Measurements from ENCODE around the gene GDPD3. TPM values are rescaled to one million over a fixed set of nuclear protein-coding genes. Genes with fewer than 3 reads are reported as not detected.

Gene GDPD3
- total and polyA plus RNA-seq, 2 of the 13 experiments (the other 11 are each of a cell fraction or from before 2014, with no cell fraction given): 18.7 to 20.6 TPM

- TF ChIP-seq ZNF468 (CRISPR knock-in tag; IDR thresholded peaks at IDR 0.05) (no peak), ZNF777 (CRISPR knock-in tag; IDR thresholded peaks at IDR 0.05) (no peak), IRX3 (CRISPR knock-in tag; IDR thresholded peaks at IDR 0.05; ENCODE audit: borderline replicate concordance, low read depth) (no peak), DZIP1 (CRISPR knock-in tag; IDR thresholded peaks at IDR 0.05) (0 out of 2 replicates have a peak, but pooled peaks have one; percentile 21), ZNF3 (CRISPR knock-in tag; IDR thresholded peaks at IDR 0.05) (no peak), ATF6 (CRISPR knock-in tag; conservative IDR thresholded peaks at IDR 0.05) (0 out of 2 replicates have a peak, but pooled peaks have one; percentile 67), ZNF329 (CRISPR knock-in tag; IDR thresholded peaks at IDR 0.05; ENCODE audit: low read depth) (peak; percentile 85; the same call in 1 of the 2 replicates), PHF8 (CRISPR knock-in tag; IDR thresholded peaks at IDR 0.05) (peak; percentile 82), PHF5A (CRISPR knock-in tag; IDR thresholded peaks at IDR 0.05; ENCODE audit: low read depth, unreplicated experiment) (no peak), SUZ12 (IDR thresholded peaks at IDR 0.05; ENCODE audit: low read depth, low read length) (no peak)
- TF ChIP-seq, protein P1, sequence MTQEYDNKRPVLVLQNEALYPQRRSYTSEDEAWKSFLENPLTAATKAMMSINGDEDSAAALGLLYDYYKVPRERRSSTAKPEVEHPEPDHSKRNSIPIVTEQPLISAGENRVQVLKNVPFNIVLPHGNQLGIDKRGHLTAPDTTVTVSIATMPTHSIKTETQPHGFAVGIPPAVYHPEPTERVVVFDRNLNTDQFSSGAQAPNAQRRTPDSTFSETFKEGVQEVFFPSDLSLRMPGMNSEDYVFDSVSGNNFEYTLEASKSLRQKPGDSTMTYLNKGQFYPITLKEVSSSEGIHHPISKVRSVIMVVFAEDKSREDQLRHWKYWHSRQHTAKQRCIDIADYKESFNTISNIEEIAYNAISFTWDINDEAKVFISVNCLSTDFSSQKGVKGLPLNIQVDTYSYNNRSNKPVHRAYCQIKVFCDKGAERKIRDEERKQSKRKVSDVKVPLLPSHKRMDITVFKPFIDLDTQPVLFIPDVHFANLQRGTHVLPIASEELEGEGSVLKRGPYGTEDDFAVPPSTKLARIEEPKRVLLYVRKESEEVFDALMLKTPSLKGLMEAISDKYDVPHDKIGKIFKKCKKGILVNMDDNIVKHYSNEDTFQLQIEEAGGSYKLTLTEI (CRISPR knock-in tag; conservative IDR thresholded peaks at IDR 0.05): no peak
- TF ChIP-seq, protein P2, sequence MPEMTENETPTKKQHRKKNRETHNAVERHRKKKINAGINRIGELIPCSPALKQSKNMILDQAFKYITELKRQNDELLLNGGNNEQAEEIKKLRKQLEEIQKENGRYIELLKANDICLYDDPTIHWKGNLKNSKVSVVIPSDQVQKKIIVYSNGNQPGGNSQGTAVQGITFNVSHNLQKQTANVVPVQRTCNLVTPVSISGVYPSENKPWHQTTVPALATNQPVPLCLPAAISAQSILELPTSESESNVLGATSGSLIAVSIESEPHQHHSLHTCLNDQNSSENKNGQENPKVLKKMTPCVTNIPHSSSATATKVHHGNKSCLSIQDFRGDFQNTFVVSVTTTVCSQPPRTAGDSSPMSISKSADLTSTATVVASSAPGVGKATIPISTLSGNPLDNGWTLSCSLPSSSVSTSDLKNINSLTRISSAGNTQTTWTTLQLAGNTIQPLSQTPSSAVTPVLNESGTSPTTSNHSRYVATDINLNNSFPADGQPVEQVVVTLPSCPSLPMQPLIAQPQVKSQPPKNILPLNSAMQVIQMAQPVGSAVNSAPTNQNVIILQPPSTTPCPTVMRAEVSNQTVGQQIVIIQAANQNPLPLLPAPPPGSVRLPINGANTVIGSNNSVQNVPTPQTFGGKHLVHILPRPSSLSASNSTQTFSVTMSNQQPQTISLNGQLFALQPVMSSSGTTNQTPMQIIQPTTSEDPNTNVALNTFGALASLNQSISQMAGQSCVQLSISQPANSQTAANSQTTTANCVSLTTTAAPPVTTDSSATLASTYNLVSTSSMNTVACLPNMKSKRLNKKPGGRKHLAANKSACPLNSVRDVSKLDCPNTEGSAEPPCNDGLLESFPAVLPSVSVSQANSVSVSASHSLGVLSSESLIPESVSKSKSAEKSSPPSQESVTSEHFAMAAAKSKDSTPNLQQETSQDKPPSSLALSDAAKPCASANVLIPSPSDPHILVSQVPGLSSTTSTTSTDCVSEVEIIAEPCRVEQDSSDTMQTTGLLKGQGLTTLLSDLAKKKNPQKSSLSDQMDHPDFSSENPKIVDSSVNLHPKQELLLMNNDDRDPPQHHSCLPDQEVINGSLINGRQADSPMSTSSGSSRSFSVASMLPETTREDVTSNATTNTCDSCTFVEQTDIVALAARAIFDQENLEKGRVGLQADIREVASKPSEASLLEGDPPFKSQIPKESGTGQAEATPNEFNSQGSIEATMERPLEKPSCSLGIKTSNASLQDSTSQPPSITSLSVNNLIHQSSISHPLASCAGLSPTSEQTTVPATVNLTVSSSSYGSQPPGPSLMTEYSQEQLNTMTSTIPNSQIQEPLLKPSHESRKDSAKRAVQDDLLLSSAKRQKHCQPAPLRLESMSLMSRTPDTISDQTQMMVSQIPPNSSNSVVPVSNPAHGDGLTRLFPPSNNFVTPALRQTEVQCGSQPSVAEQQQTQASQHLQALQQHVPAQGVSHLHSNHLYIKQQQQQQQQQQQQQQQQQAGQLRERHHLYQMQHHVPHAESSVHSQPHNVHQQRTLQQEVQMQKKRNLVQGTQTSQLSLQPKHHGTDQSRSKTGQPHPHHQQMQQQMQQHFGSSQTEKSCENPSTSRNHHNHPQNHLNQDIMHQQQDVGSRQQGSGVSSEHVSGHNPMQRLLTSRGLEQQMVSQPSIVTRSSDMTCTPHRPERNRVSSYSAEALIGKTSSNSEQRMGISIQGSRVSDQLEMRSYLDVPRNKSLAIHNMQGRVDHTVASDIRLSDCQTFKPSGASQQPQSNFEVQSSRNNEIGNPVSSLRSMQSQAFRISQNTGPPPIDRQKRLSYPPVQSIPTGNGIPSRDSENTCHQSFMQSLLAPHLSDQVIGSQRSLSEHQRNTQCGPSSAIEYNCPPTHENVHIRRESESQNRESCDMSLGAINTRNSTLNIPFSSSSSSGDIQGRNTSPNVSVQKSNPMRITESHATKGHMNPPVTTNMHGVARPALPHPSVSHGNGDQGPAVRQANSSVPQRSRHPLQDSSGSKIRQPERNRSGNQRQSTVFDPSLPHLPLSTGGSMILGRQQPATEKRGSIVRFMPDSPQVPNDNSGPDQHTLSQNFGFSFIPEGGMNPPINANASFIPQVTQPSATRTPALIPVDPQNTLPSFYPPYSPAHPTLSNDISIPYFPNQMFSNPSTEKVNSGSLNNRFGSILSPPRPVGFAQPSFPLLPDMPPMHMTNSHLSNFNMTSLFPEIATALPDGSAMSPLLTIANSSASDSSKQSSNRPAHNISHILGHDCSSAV (CRISPR knock-in tag; IDR thresholded peaks at IDR 0.05; ENCODE audit: borderline replicate concordance): peak; percentile 64; the same call in 1 of the 2 replicates
Measured at GRCh38 chr16:30075503-30076275, 37.6 kb downstream of the GDPD3 start, which contains the start of gene PPP4C (continued).

Data from HepG2 (cell line).